HL-60 (cell line): ENCODE results near the gene CTNNA2.

ENCODE experiments used
- CTCF ChIP-seq: IDR thresholded peaks from one replicate; pipeline ENCODE4 v1.5.1; 2011; ENCODE audit warnings: low read length, control low read depth, inconsistent platforms; ENCODE audit not compliant: insufficient read depth
- GABPA ChIP-seq: IDR thresholded peaks from 2 replicates; pipeline ENCODE4 v1.6.1; 2012; ENCODE audit warnings: low read depth
- POLR2AphosphoS5 ChIP-seq: IDR thresholded peaks from 2 replicates; pipeline ENCODE4 v1.6.1; 2012; ENCODE audit warnings: low read depth
- REST ChIP-seq: IDR thresholded peaks from 2 replicates; pipeline ENCODE4 v1.6.1; 2012; ENCODE audit warnings: low read depth; ENCODE audit not compliant: insufficient replicate concordance
- SPI1 ChIP-seq: IDR thresholded peaks from 2 replicates; pipeline ENCODE4 v1.6.1; 2012; ENCODE audit warnings: low read depth, mild to moderate bottlenecking, borderline replicate concordance

DNA sequence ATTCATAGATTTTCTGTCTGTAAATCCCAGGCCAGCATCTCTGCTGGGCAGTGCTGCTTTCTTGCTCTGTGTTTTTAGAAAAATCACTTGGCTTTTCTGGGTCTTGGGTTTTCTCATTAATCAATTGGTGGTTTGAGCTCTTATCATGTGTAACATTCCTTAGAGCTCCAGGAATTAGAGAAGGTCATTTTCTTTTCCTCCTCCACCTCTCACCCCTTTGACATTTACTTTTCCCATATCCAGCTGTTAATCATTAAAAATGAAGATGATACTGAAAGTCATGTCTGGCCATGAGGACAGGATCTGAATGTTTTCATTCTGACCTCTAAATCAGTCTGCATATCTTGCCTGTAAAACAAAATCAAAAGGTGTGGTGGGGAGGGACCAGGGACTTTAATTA, 680.7 kb downstream of the CTNNA2 start:
- no peak for TF ChIP-seq CTCF
- TF ChIP-seq POLR2AphosphoS5 = no peak
- TF ChIP-seq REST = no peak
- TF ChIP-seq GABPA = no peak
- TF ChIP-seq SPI1 = no peak
